Measurements from ENCODE around the gene PPP5C. TPM values are rescaled to one million over a fixed set of nuclear protein-coding genes. Genes with fewer than 3 reads are reported as not detected.
"Not testable (repeated sequence)": the region's sequence is repeated elsewhere in the genome, so short reads cannot be mapped to it uniquely, and the experiment has no call there.

Gene PPP5C
- total RNA-seq, 1 donor from 2014 or later: 86.4 TPM

GRCh38 chr19:46412650-46413261 is 65.9 kb downstream of the PPP5C start:
- no peaks in the 10 kb centered on the region for H3K27me3 Mint-ChIP-seq (ENCODE audit: low read depth)
- H3K36me3 Mint-ChIP-seq: peaks cover 8% of the 10 kb centered on the region
- peak overlapping the region; percentile 94 for H3K4me3 Mint-ChIP-seq
- DNase-seq (ENCODE audit: low spot score in 2 of 2, unreplicated experiment in 2 of 2): no peak
- TF ChIP-seq, protein P1, sequence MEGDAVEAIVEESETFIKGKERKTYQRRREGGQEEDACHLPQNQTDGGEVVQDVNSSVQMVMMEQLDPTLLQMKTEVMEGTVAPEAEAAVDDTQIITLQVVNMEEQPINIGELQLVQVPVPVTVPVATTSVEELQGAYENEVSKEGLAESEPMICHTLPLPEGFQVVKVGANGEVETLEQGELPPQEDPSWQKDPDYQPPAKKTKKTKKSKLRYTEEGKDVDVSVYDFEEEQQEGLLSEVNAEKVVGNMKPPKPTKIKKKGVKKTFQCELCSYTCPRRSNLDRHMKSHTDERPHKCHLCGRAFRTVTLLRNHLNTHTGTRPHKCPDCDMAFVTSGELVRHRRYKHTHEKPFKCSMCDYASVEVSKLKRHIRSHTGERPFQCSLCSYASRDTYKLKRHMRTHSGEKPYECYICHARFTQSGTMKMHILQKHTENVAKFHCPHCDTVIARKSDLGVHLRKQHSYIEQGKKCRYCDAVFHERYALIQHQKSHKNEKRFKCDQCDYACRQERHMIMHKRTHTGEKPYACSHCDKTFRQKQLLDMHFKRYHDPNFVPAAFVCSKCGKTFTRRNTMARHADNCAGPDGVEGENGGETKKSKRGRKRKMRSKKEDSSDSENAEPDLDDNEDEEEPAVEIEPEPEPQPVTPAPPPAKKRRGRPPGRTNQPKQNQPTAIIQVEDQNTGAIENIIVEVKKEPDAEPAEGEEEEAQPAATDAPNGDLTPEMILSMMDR (IDR thresholded peaks at IDR 0.05; ENCODE audit: unreplicated experiment): no peak
- H3K4me1 Mint-ChIP-seq: peaks cover 67% of the 10 kb centered on the region
- peak overlapping the region; percentile 97 for H3K27ac Mint-ChIP-seq
- H3K9me3 Mint-ChIP-seq: no peaks in the 10 kb centered on the region

- Mint-ChIP-seq H3K4me3 (peak within 1 kb of the TSS; percentile 94), H3K27me3 (ENCODE audit: low read depth) (no peaks in the 10 kb centered on the region), H3K4me1 (peaks cover 60% of the 10 kb centered on the region), H3K9me3 (no peaks in the 10 kb centered on the region), H3K36me3 (peaks cover 8% of the 10 kb centered on the region), H3K27ac (peak within 1 kb of the TSS; percentile 97)
- peak; percentile 86 to 88 for DNase-seq (ENCODE audit: low spot score in 2 of 2, unreplicated experiment in 2 of 2)
- TF ChIP-seq, protein P1 (IDR thresholded peaks at IDR 0.05; ENCODE audit: unreplicated experiment): no peak
Observed at GRCh38 chr19:46413262-46414031, 66.6 kb downstream of the PPP5C start, which contains the start of gene CCDC8. CCDC8 (minus strand) TSS chr19:46413564; CDS start chr19:46412810, 754 bp downstream.

DNA sequence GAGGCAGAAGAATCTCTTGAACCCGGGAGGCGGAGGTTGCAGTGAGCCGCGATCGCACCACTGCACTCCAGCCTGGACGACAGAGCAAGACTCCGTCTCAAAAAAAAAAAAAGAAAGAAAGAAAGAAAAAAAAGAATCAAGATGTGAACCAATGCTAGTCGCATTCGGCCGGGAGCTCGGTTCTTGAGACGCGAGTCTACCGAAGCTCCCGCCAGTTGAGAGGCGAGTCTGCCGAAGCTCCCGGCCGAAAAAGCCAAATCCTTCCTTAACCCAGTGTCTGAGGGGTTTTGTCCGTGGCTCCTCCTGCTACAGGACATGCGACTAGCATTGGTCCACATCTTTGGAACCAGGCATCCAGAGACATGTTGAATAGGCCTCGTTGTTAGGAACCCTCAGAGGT is 68.0 kb downstream of the PPP5C start:
- H3K9me3 Mint-ChIP-seq; H3K27me3 Mint-ChIP-seq (ENCODE audit: low read depth); DNase-seq (ENCODE audit: low spot score in 2 of 2, unreplicated experiment in 2 of 2); H3K36me3 Mint-ChIP-seq; H3K4me3 Mint-ChIP-seq: not testable (repeated sequence)
- Mint-ChIP-seq H3K27ac (peak overlapping the region; percentile 86), H3K4me1 (peaks cover 52% of the 10 kb centered on the region)

DNA sequence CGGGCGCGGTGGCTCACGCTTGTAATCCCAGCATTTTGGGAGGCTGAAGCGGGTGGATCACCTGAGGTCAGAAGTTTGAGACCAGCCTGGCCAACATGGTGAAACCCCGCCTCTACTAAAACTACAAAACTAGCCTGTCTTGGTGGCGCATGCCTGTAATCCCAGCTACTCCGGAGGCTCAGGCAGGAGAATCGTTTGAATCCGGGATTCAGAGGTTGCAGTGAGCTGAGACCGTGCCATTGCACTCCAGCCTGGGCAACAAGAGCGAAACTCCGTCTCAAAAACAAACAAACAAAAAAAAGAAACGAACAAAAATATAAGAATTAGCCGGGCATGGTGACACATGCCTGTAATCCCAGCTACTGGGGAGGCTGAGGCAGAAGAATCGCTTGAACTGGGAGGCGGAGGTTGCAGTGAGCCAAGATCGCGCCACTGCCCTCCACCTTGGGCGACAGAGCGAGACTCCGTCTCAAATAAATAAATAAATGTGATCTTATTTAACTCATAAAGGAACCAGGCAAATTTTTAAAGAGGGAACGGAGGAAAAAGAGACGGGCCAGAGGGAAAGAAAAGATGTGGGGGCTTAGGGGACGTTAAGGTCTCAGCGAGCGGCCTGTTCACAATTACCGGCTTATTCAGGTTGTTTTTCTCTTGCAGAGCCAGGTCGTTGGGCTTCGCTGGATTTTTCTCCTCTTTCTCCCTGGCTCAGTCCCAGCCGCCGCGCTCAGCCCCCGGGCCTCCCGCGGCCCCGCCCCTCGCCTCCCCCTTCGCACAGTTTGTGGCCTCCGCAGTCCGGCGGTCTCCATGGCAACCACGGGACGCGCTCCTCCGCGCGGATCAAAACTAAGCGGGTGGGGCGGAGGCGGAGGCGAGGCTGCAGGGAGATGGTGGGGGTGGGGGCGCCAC is 69.2 kb downstream of the PPP5C start:
- H3K27ac Mint-ChIP-seq: peak overlapping the region; percentile 86
- DNase-seq (ENCODE audit: low spot score in 2 of 2, unreplicated experiment in 2 of 2): peak; percentile 95
- H3K9me3 Mint-ChIP-seq; H3K36me3 Mint-ChIP-seq; H3K27me3 Mint-ChIP-seq (ENCODE audit: low read depth): not testable (repeated sequence)
- H3K4me3 Mint-ChIP-seq: peak overlapping the region; percentile 41
- peaks cover 42% of the 10 kb centered on the region for H3K4me1 Mint-ChIP-seq

DNA sequence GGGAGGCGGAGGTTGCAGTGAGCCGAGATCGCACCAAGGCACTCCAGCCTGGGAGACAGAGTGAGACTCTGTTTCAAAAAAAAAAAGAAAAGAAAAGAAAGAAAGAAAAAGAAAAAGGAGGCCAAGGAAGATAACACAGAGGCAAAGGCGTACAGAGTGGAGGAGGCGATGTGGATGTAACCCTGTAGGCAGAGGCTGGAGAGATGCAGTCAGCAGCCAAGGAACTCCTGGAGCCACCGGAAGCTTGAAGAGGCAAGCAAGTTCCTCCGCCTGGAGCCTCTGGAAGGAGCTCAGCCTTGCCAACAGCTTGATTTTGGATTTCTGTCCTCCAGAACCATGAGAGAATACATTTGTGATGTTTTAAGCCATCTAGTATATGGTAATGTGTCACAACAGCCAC is 73.2 kb downstream of the PPP5C start:
- no peaks in the 10 kb centered on the region for H3K27me3 Mint-ChIP-seq (ENCODE audit: low read depth)
- TF ChIP-seq, protein P1 (IDR thresholded peaks at IDR 0.05; ENCODE audit: unreplicated experiment): no peak
- no peak overlapping the region for H3K4me3 Mint-ChIP-seq
- peaks cover 23% of the 10 kb centered on the region for H3K4me1 Mint-ChIP-seq
- H3K36me3 Mint-ChIP-seq: no peaks in the 10 kb centered on the region
- H3K27ac Mint-ChIP-seq: no peak overlapping the region
- H3K9me3 Mint-ChIP-seq: no peaks in the 10 kb centered on the region
- DNase-seq (ENCODE audit: low spot score in 2 of 2, unreplicated experiment in 2 of 2): no peak

DNA sequence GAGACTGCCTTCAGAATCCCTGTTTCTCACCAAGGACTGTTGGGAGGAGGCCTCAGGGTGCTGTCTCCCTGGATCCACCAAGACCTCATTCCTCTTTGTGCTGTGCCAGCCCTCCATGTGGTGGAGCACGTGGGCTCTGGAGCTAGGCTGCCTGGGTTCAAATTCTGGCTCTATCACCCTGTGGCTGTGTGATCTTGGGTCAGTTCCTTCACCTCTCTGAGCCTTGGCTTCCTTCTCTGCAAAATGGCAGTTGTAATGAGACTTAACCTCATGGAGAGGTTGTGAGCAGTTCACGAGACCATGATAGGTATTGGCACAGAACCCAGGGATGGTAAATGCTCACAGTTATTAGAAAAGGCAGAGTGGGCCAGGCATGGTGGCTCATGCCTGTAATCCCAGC is 75.5 kb downstream of the PPP5C start:
- no peaks in the 10 kb centered on the region for H3K9me3 Mint-ChIP-seq
- peaks cover 26% of the 10 kb centered on the region for H3K4me1 Mint-ChIP-seq
- peaks cover 1% of the 10 kb centered on the region for H3K27me3 Mint-ChIP-seq (ENCODE audit: low read depth)
- H3K36me3 Mint-ChIP-seq: no peaks in the 10 kb centered on the region
- DNase-seq (ENCODE audit: low spot score in 2 of 2, unreplicated experiment in 2 of 2): no peak
- TF ChIP-seq, protein P1 (IDR thresholded peaks at IDR 0.05; ENCODE audit: unreplicated experiment): no peak
- no peak overlapping the region for H3K27ac Mint-ChIP-seq
- H3K4me3 Mint-ChIP-seq: no peak overlapping the region

Data from mesothelial cell of epicardium (in vitro differentiated cells).